ENCODE results near the gene OR5B21. TPM values are rescaled to one million over a fixed set of nuclear protein-coding genes. Genes with fewer than 3 reads are reported as not detected.

Gene OR5B21
- total RNA-seq = not detected

GRCh38 chr11:58508005-58508404 lies at the start of gene OR5B21:
OR5B21 (minus strand) TSS chr11:58508105; CDS start chr11:58508105, 0 bp downstream.

Other genes with a start within 250 kb of the OR5B21 start
- not detected for gene OR10W1, start 239.8 kb downstream of the OR5B21 start, total RNA-seq
- gene OR5B17, start 149.0 kb downstream of the OR5B21 start, total RNA-seq = not detected
- not detected for gene OR5B3, start 101.2 kb downstream of the OR5B21 start, total RNA-seq
- gene OR5B2, start 80.0 kb downstream of the OR5B21 start, total RNA-seq = not detected
- gene OR5B12, start 65.9 kb downstream of the OR5B21 start, total RNA-seq = not detected
- gene LPXN, start 67.8 kb upstream of the OR5B21 start, total RNA-seq = 4.4 TPM
- gene ZFP91, start 71.0 kb upstream of the OR5B21 start, total RNA-seq = 49.5 TPM
- gene CNTF, start 114.6 kb upstream of the OR5B21 start, total RNA-seq = 5.6 TPM
- not detected for gene GLYAT, start 223.8 kb upstream of the OR5B21 start, total RNA-seq